Panc1 (cell line): ENCODE data around the gene RNGTT.

ENCODE experiments used
- SIN3A ChIP-seq: IDR thresholded peaks from 2 replicates; pipeline ENCODE4 v1.6.1; 2012; ENCODE audit warnings: low read depth, mild to moderate bottlenecking, low read length, moderate library complexity, borderline replicate concordance; ENCODE audit not compliant: insufficient read depth
- TF ChIP-seq, protein P1 (sequence below): fragments of 450-650 bp; IDR thresholded peaks from 2 replicates; pipeline ENCODE4 v1.5.1; 2017; ENCODE audit warnings: mild to moderate bottlenecking
- TF ChIP-seq, protein P2 (sequence below), 2 experiments: IDR thresholded peaks; 2 replicates each; pipeline ENCODE4 v1.6.1; 2011 to 2012; ENCODE audit warnings: low read depth in 2 of 2, control low read depth in 1 of 2, low read length in 1 of 2, mild to moderate bottlenecking in 1 of 2, moderate library complexity in 1 of 2; ENCODE audit not compliant: insufficient read depth in 1 of 2

DNA sequence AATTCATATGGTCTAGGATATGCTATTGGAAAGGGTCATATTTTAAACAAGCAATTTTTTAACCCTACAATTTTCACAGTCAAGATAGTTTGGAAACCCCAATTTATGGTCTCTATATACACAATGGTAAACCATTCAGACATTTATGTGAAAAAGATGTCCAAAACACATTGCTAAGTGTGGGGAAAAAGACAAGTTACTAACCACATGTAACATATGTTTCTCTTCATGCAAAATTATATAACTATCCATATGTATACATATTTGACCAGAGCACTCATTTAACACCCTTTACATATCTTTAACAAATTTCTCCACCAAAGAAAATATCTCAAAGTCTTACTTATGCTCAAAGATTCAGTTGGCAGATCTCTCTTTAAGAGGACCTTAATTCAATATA is 110.6 kb downstream of the RNGTT start:
- TF ChIP-seq, protein P1, sequence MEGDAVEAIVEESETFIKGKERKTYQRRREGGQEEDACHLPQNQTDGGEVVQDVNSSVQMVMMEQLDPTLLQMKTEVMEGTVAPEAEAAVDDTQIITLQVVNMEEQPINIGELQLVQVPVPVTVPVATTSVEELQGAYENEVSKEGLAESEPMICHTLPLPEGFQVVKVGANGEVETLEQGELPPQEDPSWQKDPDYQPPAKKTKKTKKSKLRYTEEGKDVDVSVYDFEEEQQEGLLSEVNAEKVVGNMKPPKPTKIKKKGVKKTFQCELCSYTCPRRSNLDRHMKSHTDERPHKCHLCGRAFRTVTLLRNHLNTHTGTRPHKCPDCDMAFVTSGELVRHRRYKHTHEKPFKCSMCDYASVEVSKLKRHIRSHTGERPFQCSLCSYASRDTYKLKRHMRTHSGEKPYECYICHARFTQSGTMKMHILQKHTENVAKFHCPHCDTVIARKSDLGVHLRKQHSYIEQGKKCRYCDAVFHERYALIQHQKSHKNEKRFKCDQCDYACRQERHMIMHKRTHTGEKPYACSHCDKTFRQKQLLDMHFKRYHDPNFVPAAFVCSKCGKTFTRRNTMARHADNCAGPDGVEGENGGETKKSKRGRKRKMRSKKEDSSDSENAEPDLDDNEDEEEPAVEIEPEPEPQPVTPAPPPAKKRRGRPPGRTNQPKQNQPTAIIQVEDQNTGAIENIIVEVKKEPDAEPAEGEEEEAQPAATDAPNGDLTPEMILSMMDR = no peak
- no peak for TF ChIP-seq SIN3A
- TF ChIP-seq, protein P2, sequence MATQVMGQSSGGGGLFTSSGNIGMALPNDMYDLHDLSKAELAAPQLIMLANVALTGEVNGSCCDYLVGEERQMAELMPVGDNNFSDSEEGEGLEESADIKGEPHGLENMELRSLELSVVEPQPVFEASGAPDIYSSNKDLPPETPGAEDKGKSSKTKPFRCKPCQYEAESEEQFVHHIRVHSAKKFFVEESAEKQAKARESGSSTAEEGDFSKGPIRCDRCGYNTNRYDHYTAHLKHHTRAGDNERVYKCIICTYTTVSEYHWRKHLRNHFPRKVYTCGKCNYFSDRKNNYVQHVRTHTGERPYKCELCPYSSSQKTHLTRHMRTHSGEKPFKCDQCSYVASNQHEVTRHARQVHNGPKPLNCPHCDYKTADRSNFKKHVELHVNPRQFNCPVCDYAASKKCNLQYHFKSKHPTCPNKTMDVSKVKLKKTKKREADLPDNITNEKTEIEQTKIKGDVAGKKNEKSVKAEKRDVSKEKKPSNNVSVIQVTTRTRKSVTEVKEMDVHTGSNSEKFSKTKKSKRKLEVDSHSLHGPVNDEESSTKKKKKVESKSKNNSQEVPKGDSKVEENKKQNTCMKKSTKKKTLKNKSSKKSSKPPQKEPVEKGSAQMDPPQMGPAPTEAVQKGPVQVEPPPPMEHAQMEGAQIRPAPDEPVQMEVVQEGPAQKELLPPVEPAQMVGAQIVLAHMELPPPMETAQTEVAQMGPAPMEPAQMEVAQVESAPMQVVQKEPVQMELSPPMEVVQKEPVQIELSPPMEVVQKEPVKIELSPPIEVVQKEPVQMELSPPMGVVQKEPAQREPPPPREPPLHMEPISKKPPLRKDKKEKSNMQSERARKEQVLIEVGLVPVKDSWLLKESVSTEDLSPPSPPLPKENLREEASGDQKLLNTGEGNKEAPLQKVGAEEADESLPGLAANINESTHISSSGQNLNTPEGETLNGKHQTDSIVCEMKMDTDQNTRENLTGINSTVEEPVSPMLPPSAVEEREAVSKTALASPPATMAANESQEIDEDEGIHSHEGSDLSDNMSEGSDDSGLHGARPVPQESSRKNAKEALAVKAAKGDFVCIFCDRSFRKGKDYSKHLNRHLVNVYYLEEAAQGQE (IDR thresholded peaks at IDR 0.05; ENCODE audit: insufficient read depth in 1 of 2, low read depth in 2 of 2, low read length in 1 of 2) = no peak
